Measurements from ENCODE around the gene PI16.

DNA sequence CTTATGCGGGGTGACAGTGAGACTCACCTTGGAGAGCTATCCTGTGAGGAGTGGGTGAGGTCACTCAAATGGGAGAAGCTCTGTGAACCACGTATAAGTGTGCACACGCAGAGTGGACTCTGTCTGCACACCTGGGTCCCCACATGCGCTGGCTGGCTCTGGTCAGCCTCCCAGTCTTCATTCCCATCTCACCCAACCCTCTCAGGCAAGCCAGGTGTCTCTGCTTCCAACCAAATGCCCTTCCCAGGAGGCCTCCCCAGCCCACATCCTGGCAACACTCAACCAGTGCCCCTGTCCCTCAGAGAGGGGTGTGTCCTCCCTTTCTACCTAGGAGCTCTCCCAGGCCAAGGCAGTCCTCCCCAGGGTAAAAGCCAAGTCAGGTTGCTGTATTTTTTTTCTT, 8.0 kb upstream of the PI16 start:
- TF ChIP-seq, protein P1, sequence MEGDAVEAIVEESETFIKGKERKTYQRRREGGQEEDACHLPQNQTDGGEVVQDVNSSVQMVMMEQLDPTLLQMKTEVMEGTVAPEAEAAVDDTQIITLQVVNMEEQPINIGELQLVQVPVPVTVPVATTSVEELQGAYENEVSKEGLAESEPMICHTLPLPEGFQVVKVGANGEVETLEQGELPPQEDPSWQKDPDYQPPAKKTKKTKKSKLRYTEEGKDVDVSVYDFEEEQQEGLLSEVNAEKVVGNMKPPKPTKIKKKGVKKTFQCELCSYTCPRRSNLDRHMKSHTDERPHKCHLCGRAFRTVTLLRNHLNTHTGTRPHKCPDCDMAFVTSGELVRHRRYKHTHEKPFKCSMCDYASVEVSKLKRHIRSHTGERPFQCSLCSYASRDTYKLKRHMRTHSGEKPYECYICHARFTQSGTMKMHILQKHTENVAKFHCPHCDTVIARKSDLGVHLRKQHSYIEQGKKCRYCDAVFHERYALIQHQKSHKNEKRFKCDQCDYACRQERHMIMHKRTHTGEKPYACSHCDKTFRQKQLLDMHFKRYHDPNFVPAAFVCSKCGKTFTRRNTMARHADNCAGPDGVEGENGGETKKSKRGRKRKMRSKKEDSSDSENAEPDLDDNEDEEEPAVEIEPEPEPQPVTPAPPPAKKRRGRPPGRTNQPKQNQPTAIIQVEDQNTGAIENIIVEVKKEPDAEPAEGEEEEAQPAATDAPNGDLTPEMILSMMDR (IDR thresholded peaks at IDR 0.05; ENCODE audit: insufficient read depth, low read length) = no peak
- TF ChIP-seq GABPA (IDR thresholded peaks at IDR 0.05; ENCODE audit: low read depth) = no peak
- TF ChIP-seq POLR2AphosphoS5 (IDR thresholded peaks at IDR 0.05; ENCODE audit: low read depth) = no peak
